B cell (primary cell): Measurements from ENCODE around the gene TSPAN18. TPM values are rescaled to one million over a fixed set of nuclear protein-coding genes. Genes with fewer than 3 reads are reported as not detected.

Experiments used
- ATAC-seq: fragments of 200-7000 bp; cut with Tn5 transposase; one replicate; pipeline ENCODE4 v1.10.0; 2021; ENCODE audit warnings: low read depth, mild to moderate bottlenecking, moderate number of reproducible peaks, moderate library complexity
- CTCF ChIA-PET: fragments of 350-600 bp; sonication (Branson Sonifier 250); formaldehyde crosslinking; loops from one replicate; lab custom pipeline; 2021; ENCODE audit warnings: antibody characterized with exemption, inconsistent platforms; lab: Charles Lee
- POLR2A ChIA-PET: fragments of 350-600 bp; sonication (Branson Sonifier 250); formaldehyde crosslinking; loops from one replicate; lab custom pipeline; 2021; ENCODE audit warnings: antibody characterized with exemption; lab: Charles Lee
- DNase-seq: peaks from one replicate; pipeline ENCODE4 v3.0.0; 2013
- H2AFZ ChIP-seq: 2 replicates; pipeline ENCODE4 v1.6.1; 2012; ENCODE audit warnings: mild to moderate bottlenecking, low read depth, low read length; ENCODE audit not compliant: insufficient read depth, poor library complexity, severe bottlenecking
- H3K27ac ChIP-seq, 2 donors: 1 replicate in 1 of 2; 2 replicates in 1 of 2; pipeline ENCODE4 v1.5.1; 2012 to 2013; ENCODE audit warnings: low read length in 2 of 2, mild to moderate bottlenecking in 2 of 2, moderate library complexity in 1 of 2
- H3K27me3 ChIP-seq, 4 experiments: fragments of 200-600 bp in 1 of 4; sonication (generic) in 1 of 4; replicated peaks in 1 of 4; 1 replicate in 2 of 4; 2 replicates in 2 of 4; pipeline versions ENCODE4 v1.6.1 to v1.7.0; 2013 to 2016; ENCODE audit warnings: low read length in 3 of 4, mild to moderate bottlenecking in 2 of 4, mixed read lengths in 1 of 4, moderate library complexity in 1 of 4; ENCODE audit not compliant: insufficient read depth in 4 of 4, control insufficient read depth in 3 of 4; ENCODE audit errors: control extremely low read depth in 1 of 4
- H3K36me3 ChIP-seq, 2 experiments: replicated peaks in 1 of 2; 1 replicate in 1 of 2; 2 replicates in 1 of 2; pipeline versions ENCODE4 v1.6.1 to v1.7.1; 2013; ENCODE audit warnings: low read length in 1 of 2; ENCODE audit not compliant: insufficient read depth in 2 of 2, control insufficient read depth in 1 of 2; ENCODE audit errors: control extremely low read depth in 1 of 2, extremely low read depth in 1 of 2
- H3K4me1 ChIP-seq, 2 donors: fragments of 200-600 bp in 1 of 2; sonication (generic) in 1 of 2; 1 replicate in 1 of 2; 2 replicates in 1 of 2; pipeline versions ENCODE4 v1.5.1 to v1.6.1; 2013 to 2017; ENCODE audit warnings: low read length in 2 of 2; ENCODE audit not compliant: control insufficient read depth in 2 of 2, insufficient read depth in 2 of 2
- H3K4me2 ChIP-seq: replicated peaks from 2 replicates; pipeline ENCODE3; 2012; ENCODE audit warnings: mild to moderate bottlenecking, low read depth, low read length; ENCODE audit not compliant: poor library complexity, severe bottlenecking
- H3K4me3 ChIP-seq, 5 experiments: fragments of 200-600 bp in 1 of 5; sonication (generic) in 1 of 5; 1 replicate in 3 of 5; 2 replicates in 2 of 5; pipeline versions ENCODE4 v1.5.1 to v1.7.0; 2011 to 2016; ENCODE audit warnings: low read length in 4 of 5, mild to moderate bottlenecking in 4 of 5, low read depth in 2 of 5, control low read depth in 1 of 5, moderate library complexity in 1 of 5; ENCODE audit not compliant: insufficient read depth in 1 of 5; ENCODE audit errors: control extremely low read depth in 1 of 5, extremely low read depth in 1 of 5
- H3K79me2 ChIP-seq: fragments of 200-600 bp; sonication (generic); one replicate; pipeline ENCODE4 v1.6.0; 2016; ENCODE audit warnings: low read length; ENCODE audit not compliant: control insufficient read depth, insufficient read depth
- H3K9ac ChIP-seq: fragments of 200-600 bp; sonication (generic); 2 replicates; pipeline ENCODE4 v1.6.1; 2017; ENCODE audit warnings: mild to moderate bottlenecking, low read length, moderate library complexity
- H3K9me3 ChIP-seq, 3 donors: one replicate each; pipeline versions ENCODE4 v1.6.1 to v1.7.1; 2013; ENCODE audit warnings: low read length in 2 of 3; ENCODE audit not compliant: control insufficient read depth in 2 of 3, insufficient read depth in 1 of 3; ENCODE audit errors: control extremely low read depth in 1 of 3
- H4K20me1 ChIP-seq: 2 replicates; pipeline ENCODE4 v1.6.0; 2012; ENCODE audit warnings: mild to moderate bottlenecking, low read length; ENCODE audit not compliant: insufficient read depth, control insufficient read depth, poor library complexity, severe bottlenecking
- H3K27ac Mint-ChIP-seq: one replicate; pipeline ENCODE4 v1.8.0; 2021; ENCODE audit warnings: mixed read lengths
- H3K27me3 Mint-ChIP-seq: one replicate; pipeline ENCODE4 v1.8.0; 2021; ENCODE audit warnings: mixed read lengths
- H3K4me1 Mint-ChIP-seq: one replicate; pipeline ENCODE4 v1.8.0; 2021; ENCODE audit warnings: mixed read lengths
- H3K4me3 Mint-ChIP-seq: one replicate; pipeline ENCODE4 v1.8.0; 2021; ENCODE audit warnings: mixed read lengths
- H3K9me3 Mint-ChIP-seq: one replicate; pipeline ENCODE4 v1.8.0; 2022; ENCODE audit warnings: mixed read lengths; ENCODE audit not compliant: insufficient read depth
- EZH2 ChIP-seq: IDR thresholded peaks from 2 replicates; pipeline ENCODE4 v1.6.1; 2012; ENCODE audit warnings: borderline replicate concordance, low read depth, mild to moderate bottlenecking, moderate library complexity, low read length; ENCODE audit not compliant: insufficient read depth, poor library complexity, severe bottlenecking
- WGBS: methylation state at CpG from one replicate; pipeline ENCODE4 v1.1.5; 2013; ENCODE audit warnings: missing lambda C conversion rate; ENCODE audit not compliant: insufficient coverage; 5-methylcytosine and 5-hydroxymethylcytosine counted together
- intact Hi-C: fragments of 100-400 bp; cut with micrococcal nuclease; formaldehyde crosslinking; loops from one replicate; pipeline ENCODE4 v1.10.0; 2022
- polyA plus RNA-seq: library from polyadenylated mRNA; depleted of rRNA; stranded (reverse); fragments of >200 nt; gene quantifications from 2 replicates; pipeline ENCODE4 v1.2.3, GENCODE V29; 2012
- total RNA-seq, 2 donors: library from RNA; stranded (reverse); fragments of 120-200 nt in 1 of 2; gene quantifications; 1 replicate in 1 of 2; 2 replicates in 1 of 2; pipeline versions ENCODE4 v1.2.3 to v1.2.4, GENCODE V29; 2013 to 2022
- TF ChIP-seq, protein P1 (sequence below): fragments of 200-600 bp; IDR thresholded peaks from one replicate; pipeline ENCODE4 v1.8.0; 2022; ENCODE audit warnings: antibody characterized with exemption, mild to moderate bottlenecking

The TSPAN18 gene
- total and polyA plus RNA-seq, 2 donors (not counting 1 experiment from before 2014, with no cell fraction given) = 0.75 to 2.0 TPM

DNA sequence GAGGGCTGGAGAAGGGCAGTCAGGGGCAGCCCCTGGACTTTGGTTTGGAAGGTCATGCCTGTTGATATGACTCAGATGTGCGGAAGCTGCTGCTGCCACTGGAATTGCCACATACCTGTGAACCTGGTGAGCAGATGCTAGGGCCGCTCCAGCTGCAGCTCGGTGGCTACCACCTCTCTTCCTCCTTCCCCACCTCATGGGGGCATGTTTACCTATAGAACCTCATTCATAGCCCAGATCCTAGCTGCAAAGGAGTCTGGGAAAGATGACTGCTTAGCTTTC lies 17.5 kb upstream of the TSPAN18 start:
- no peak overlapping the region for H3K4me2 ChIP-seq
- no peaks in the 10 kb centered on the region for H4K20me1 ChIP-seq
- no peak overlapping the region for H3K27ac ChIP-seq
- Mint-ChIP-seq H3K9me3 (no peaks in the 10 kb centered on the region), H3K4me1 (no peaks in the 10 kb centered on the region), H3K4me3 (no peak overlapping the region), H3K27ac (no peak overlapping the region), H3K27me3 (peaks cover 20% of the 10 kb centered on the region)
- peaks cover 0 to 28% (median 0%) of the 10 kb centered on the region in 3 donors for H3K9me3 ChIP-seq
- DNase-seq (no peak), ATAC-seq (no peak)
- H3K9ac ChIP-seq = no peak overlapping the region
- no peaks in the 10 kb centered on the region for H3K4me1 ChIP-seq
- intact Hi-C loops = no loop called here
- no peak overlapping the region for H3K4me3 ChIP-seq
- WGBS = 92% methylated on average over 3 of the region's 3 CpGs
- no peak overlapping the region for H2AFZ ChIP-seq
- no peak for TF ChIP-seq EZH2
- TF ChIP-seq, protein P1, sequence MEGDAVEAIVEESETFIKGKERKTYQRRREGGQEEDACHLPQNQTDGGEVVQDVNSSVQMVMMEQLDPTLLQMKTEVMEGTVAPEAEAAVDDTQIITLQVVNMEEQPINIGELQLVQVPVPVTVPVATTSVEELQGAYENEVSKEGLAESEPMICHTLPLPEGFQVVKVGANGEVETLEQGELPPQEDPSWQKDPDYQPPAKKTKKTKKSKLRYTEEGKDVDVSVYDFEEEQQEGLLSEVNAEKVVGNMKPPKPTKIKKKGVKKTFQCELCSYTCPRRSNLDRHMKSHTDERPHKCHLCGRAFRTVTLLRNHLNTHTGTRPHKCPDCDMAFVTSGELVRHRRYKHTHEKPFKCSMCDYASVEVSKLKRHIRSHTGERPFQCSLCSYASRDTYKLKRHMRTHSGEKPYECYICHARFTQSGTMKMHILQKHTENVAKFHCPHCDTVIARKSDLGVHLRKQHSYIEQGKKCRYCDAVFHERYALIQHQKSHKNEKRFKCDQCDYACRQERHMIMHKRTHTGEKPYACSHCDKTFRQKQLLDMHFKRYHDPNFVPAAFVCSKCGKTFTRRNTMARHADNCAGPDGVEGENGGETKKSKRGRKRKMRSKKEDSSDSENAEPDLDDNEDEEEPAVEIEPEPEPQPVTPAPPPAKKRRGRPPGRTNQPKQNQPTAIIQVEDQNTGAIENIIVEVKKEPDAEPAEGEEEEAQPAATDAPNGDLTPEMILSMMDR = no peak
- H3K36me3 ChIP-seq = no peaks in the 10 kb centered on the region
- H3K79me2 ChIP-seq = no peaks in the 10 kb centered on the region
- H3K27me3 ChIP-seq = peaks cover 0 to 16% (median 0%) of the 10 kb centered on the region in 4 experiments
- ChIA-PET POLR2A (no interaction called here), CTCF (no interaction called here)

- Mint-ChIP-seq H3K27me3 (peaks cover 20% of the 10 kb centered on the region), H3K9me3 (no peaks in the 10 kb centered on the region), H3K27ac (no peak overlapping the region), H3K4me1 (no peaks in the 10 kb centered on the region), H3K4me3 (no peak overlapping the region)
- Histone ChIP-seq H3K4me1 (no peaks in the 10 kb centered on the region), H3K27ac (no peak overlapping the region), H3K9me3 (peaks cover 0 to 28% (median 0%) of the 10 kb centered on the region in 3 donors), H2AFZ (no peak overlapping the region), H3K27me3 (peaks cover 0 to 19% (median 0%) of the 10 kb centered on the region in 4 experiments), H3K4me3 (no peak overlapping the region), H3K79me2 (no peaks in the 10 kb centered on the region), H3K9ac (no peak overlapping the region), H3K4me2 (no peak overlapping the region), H4K20me1 (no peaks in the 10 kb centered on the region), H3K36me3 (no peaks in the 10 kb centered on the region)
- intact Hi-C loops = no loop called here
- ATAC-seq (no peak), DNase-seq (no peak)
- TF ChIP-seq EZH2 = no peak
- TF ChIP-seq, protein P1 = no peak
- WGBS = 76% methylated on average over 3 of the region's 3 CpGs
- CTCF ChIA-PET = no interaction called here
- POLR2A ChIA-PET = no interaction called here
Observed at GRCh38 chr11:44709966-44710365, 16.8 kb upstream of the TSPAN18 start.
